Stimulated activated CD8-positive, alpha-beta memory T cell treated with anti-CD3 and anti-CD28 coated beads, Interleukin-12 subunit alpha, Interleukin-12 subunit beta, amount 100 ng/mL, for 4 hours (primary cell): Measurements from ENCODE around the gene TBX5.
"Not testable (repeated sequence)": the region's sequence is repeated elsewhere in the genome, so short reads cannot be mapped to it uniquely, and the experiment has no call there.

Experiments used
- DNase-seq: peaks from one replicate; pipeline ENCODE4 v3.0.0-alpha.2; 2020; ENCODE audit warnings: low read depth

The TBX5 gene

GRCh38 chr12:114371733-114372132 lies 34.2 kb downstream of the TBX5 start:
- DNase-seq = no peak

GRCh38 chr12:114371250-114371649 lies 34.7 kb downstream of the TBX5 start:
- no peak for DNase-seq

- no peak for DNase-seq
These were observed 37.1 kb downstream of the TBX5 start for GRCh38 chr12:114368685-114369452.

GRCh38 chr12:114361992-114362391 lies 44.0 kb downstream of the TBX5 start:
- DNase-seq = no peak

- no peak for DNase-seq
These were observed 44.4 kb downstream of the TBX5 start for GRCh38 chr12:114361545-114361944.

- DNase-seq = no peak
These were observed 45.5 kb downstream of the TBX5 start for GRCh38 chr12:114360485-114360884.

GRCh38 chr12:114355389-114356088 lies 50.4 kb downstream of the TBX5 start:
- no peak for DNase-seq

- DNase-seq = not testable (repeated sequence)
These were observed 56.7 kb downstream of the TBX5 start for GRCh38 chr12:114349239-114349638.

- DNase-seq = no peak
These were observed 58.1 kb downstream of the TBX5 start for GRCh38 chr12:114347861-114348260.

GRCh38 chr12:114344831-114345230 lies 61.1 kb downstream of the TBX5 start:
- no peak for DNase-seq

GRCh38 chr12:114344303-114344663 lies 61.7 kb downstream of the TBX5 start:
- no peak for DNase-seq

- DNase-seq = no peak
These were observed 62.2 kb downstream of the TBX5 start for GRCh38 chr12:114343585-114344302.

GRCh38 chr12:114342656-114343055 lies 63.3 kb downstream of the TBX5 start:
- DNase-seq = no peak

GRCh38 chr12:114341635-114342034 lies 64.3 kb downstream of the TBX5 start:
- DNase-seq = no peak

GRCh38 chr12:114340231-114340630 lies 65.7 kb downstream of the TBX5 start:
- no peak for DNase-seq

- no peak for DNase-seq
These were observed 66.3 kb downstream of the TBX5 start for GRCh38 chr12:114339626-114340025.

- DNase-seq = no peak
These were observed 70.3 kb downstream of the TBX5 start for GRCh38 chr12:114335607-114336006.

- DNase-seq = no peak
These were observed 71.5 kb downstream of the TBX5 start for GRCh38 chr12:114334395-114334794.

GRCh38 chr12:114328292-114328691 lies 77.7 kb downstream of the TBX5 start:
- no peak for DNase-seq

- DNase-seq = no peak
These were observed 78.2 kb downstream of the TBX5 start for GRCh38 chr12:114327765-114328164.

GRCh38 chr12:114321524-114321923 lies 84.4 kb downstream of the TBX5 start:
- DNase-seq = no peak

GRCh38 chr12:114320968-114321367 lies 85.0 kb downstream of the TBX5 start:
- DNase-seq = no peak

- no peak for DNase-seq
These were observed 85.8 kb downstream of the TBX5 start for GRCh38 chr12:114320101-114320500.
